ENCODE data around the gene NOD1. TPM values are rescaled to one million over a fixed set of nuclear protein-coding genes. Genes with fewer than 3 reads are reported as not detected.
"Not testable (repeated sequence)": the region's sequence is repeated elsewhere in the genome, so short reads cannot be mapped to it uniquely, and the experiment has no call there.

The NOD1 gene
- total RNA-seq, 3 donors from 2014 or later = 13.2 to 14.4 (median 13.2) TPM

GRCh38 chr7:30423788-30424505 lies 54.6 kb downstream of the NOD1 start:
- no peak for TF ChIP-seq CTCF (IDR thresholded peaks at IDR 0.05)
- intact Hi-C loops (cut with DNase I, micrococcal nuclease) = no loop called here
- DNase-seq = no peak
- ATAC-seq = no peak
- Histone ChIP-seq H3K36me3 (ENCODE audit: low read depth) (no peaks in the 10 kb centered on the region), H3K4me1 (ENCODE audit: low read depth) (peaks cover 10% of the 10 kb centered on the region), H3K9me3 (no peaks in the 10 kb centered on the region), H3K4me3 (no peak overlapping the region)

- no peak overlapping the region for H3K4me3 ChIP-seq
- DNase-seq = no peak
- TF ChIP-seq CTCF (IDR thresholded peaks at IDR 0.05) = no peak
- H3K4me1 ChIP-seq (ENCODE audit: low read depth) = peaks cover 1% of the 10 kb centered on the region
- ATAC-seq = no peak
- intact Hi-C loops (cut with DNase I, micrococcal nuclease) = no loop called here
- no peaks in the 10 kb centered on the region for H3K36me3 ChIP-seq (ENCODE audit: low read depth)
- H3K9me3 ChIP-seq = no peaks in the 10 kb centered on the region
Measured at GRCh38 chr7:30422922-30423321, 55.7 kb downstream of the NOD1 start.

GRCh38 chr7:30421647-30422196 lies 56.9 kb downstream of the NOD1 start:
- Histone ChIP-seq H3K9me3 (no peaks in the 10 kb centered on the region), H3K36me3 (ENCODE audit: low read depth) (no peaks in the 10 kb centered on the region), H3K4me1 (ENCODE audit: low read depth) (no peaks in the 10 kb centered on the region), H3K4me3 (no peak overlapping the region)
- intact Hi-C loops (cut with DNase I, micrococcal nuclease) = no loop called here
- DNase-seq (no peak), ATAC-seq (no peak)
- TF ChIP-seq CTCF (IDR thresholded peaks at IDR 0.05) = no peak

- no peak overlapping the region for H3K4me3 ChIP-seq
- no peaks in the 10 kb centered on the region for H3K9me3 ChIP-seq
- DNase-seq (no peak), ATAC-seq (no peak)
- intact Hi-C loops (cut with DNase I, micrococcal nuclease) = no loop called here
- TF ChIP-seq CTCF (IDR thresholded peaks at IDR 0.05) = no peak
- no peaks in the 10 kb centered on the region for H3K36me3 ChIP-seq (ENCODE audit: low read depth)
- no peaks in the 10 kb centered on the region for H3K4me1 ChIP-seq (ENCODE audit: low read depth)
Measured at GRCh38 chr7:30420662-30421061, 57.9 kb downstream of the NOD1 start.

GRCh38 chr7:30420080-30420479 lies 58.5 kb downstream of the NOD1 start:
- H3K4me3 ChIP-seq; ATAC-seq; H3K4me1 ChIP-seq (ENCODE audit: low read depth); DNase-seq; H3K9me3 ChIP-seq; intact Hi-C loops (cut with DNase I, micrococcal nuclease); H3K36me3 ChIP-seq (ENCODE audit: low read depth): not testable (repeated sequence)

GRCh38 chr7:30413864-30414263 lies 64.7 kb downstream of the NOD1 start:
- Histone ChIP-seq H3K4me1 (ENCODE audit: low read depth) (no peaks in the 10 kb centered on the region), H3K9me3 (no peaks in the 10 kb centered on the region), H3K4me3 (no peak overlapping the region), H3K36me3 (ENCODE audit: low read depth) (no peaks in the 10 kb centered on the region)
- ATAC-seq (no peak), DNase-seq (no peak)
- no peak for TF ChIP-seq CTCF (IDR thresholded peaks at IDR 0.05)
- intact Hi-C loops (cut with DNase I, micrococcal nuclease) = loop anchor here (10.0 kb wide), 2 partner anchors 139 to 249 kb away; no protein-coding TSS in a partner anchor
